Measurements from ENCODE around the gene ZCWPW1.
"Not testable (repeated sequence)": the region's sequence is repeated elsewhere in the genome, so short reads cannot be mapped to it uniquely, and the experiment has no call there.

The ZCWPW1 gene

GRCh38 chr7:100466653-100467605 is 38.4 kb upstream of the ZCWPW1 start:
- Histone ChIP-seq H3K36me3 (ENCODE audit: insufficient read depth, low read length) (peaks cover 5% of the 10 kb centered on the region), H3K4me3 (ENCODE audit: low read length) (no peak overlapping the region), H3K27me3 (ENCODE audit: insufficient read depth, low read length) (no peaks in the 10 kb centered on the region), H2AFZ (ENCODE audit: low read depth, low read length) (no peak overlapping the region), H3K4me1 (ENCODE audit: insufficient read depth, low read length) (no peaks in the 10 kb centered on the region), H3K9me3 (ENCODE audit: low read length) (no peaks in the 10 kb centered on the region)

- Histone ChIP-seq H3K4me3 (ENCODE audit: low read length) (no peak overlapping the region), H3K27me3 (ENCODE audit: insufficient read depth, low read length) (no peaks in the 10 kb centered on the region), H2AFZ (ENCODE audit: low read depth, low read length) (no peak overlapping the region), H3K9me3 (ENCODE audit: low read length) (no peaks in the 10 kb centered on the region), H3K4me1 (ENCODE audit: insufficient read depth, low read length) (no peaks in the 10 kb centered on the region), H3K36me3 (ENCODE audit: insufficient read depth, low read length) (peaks cover 2% of the 10 kb centered on the region)
Observed at GRCh38 chr7:100465702-100466311, 37.3 kb upstream of the ZCWPW1 start.

- H3K27me3 ChIP-seq (ENCODE audit: insufficient read depth, low read length) = no peaks in the 10 kb centered on the region
- H3K4me3 ChIP-seq (ENCODE audit: low read length) = no peak overlapping the region
- peaks cover 4% of the 10 kb centered on the region for H3K36me3 ChIP-seq (ENCODE audit: insufficient read depth, low read length)
- H3K9me3 ChIP-seq (ENCODE audit: low read length) = no peaks in the 10 kb centered on the region
- H3K4me1 ChIP-seq (ENCODE audit: insufficient read depth, low read length) = no peaks in the 10 kb centered on the region
- H2AFZ ChIP-seq (ENCODE audit: low read depth, low read length) = no peak overlapping the region
Observed at GRCh38 chr7:100465299-100465698, 36.8 kb upstream of the ZCWPW1 start.

- Histone ChIP-seq H3K4me1 (ENCODE audit: insufficient read depth, low read length) (no peaks in the 10 kb centered on the region), H2AFZ (ENCODE audit: low read depth, low read length) (no peak overlapping the region), H3K27me3 (ENCODE audit: insufficient read depth, low read length) (no peaks in the 10 kb centered on the region), H3K4me3 (ENCODE audit: low read length) (no peak overlapping the region), H3K36me3 (ENCODE audit: insufficient read depth, low read length) (peaks cover 4% of the 10 kb centered on the region), H3K9me3 (ENCODE audit: low read length) (no peaks in the 10 kb centered on the region)
Observed at GRCh38 chr7:100464791-100465190, 36.3 kb upstream of the ZCWPW1 start.

GRCh38 chr7:100464210-100464660 is 35.7 kb upstream of the ZCWPW1 start, which contains the start of gene SPACDR:
TSS of gene SPACDR (minus strand) at chr7:100464260. CDS start at chr7:100464025, 235 bp downstream.
- Histone ChIP-seq H3K27me3 (ENCODE audit: insufficient read depth, low read length) (no peaks in the 10 kb centered on the region), H3K4me3 (ENCODE audit: low read length) (no peak within 1 kb of the TSS), H3K4me1 (ENCODE audit: insufficient read depth, low read length) (no peaks in the 10 kb centered on the region), H3K36me3 (ENCODE audit: insufficient read depth, low read length) (peaks cover 4% of the 10 kb centered on the region), H3K9me3 (ENCODE audit: low read length) (no peaks in the 10 kb centered on the region), H2AFZ (ENCODE audit: low read depth, low read length) (no peak within 1 kb of the TSS)

GRCh38 chr7:100457033-100457432 is 28.5 kb upstream of the ZCWPW1 start:
- Histone ChIP-seq H3K4me3 (ENCODE audit: low read length) (no peak overlapping the region), H3K9me3 (ENCODE audit: low read length) (no peaks in the 10 kb centered on the region), H2AFZ (ENCODE audit: low read depth, low read length) (no peak overlapping the region), H3K4me1 (ENCODE audit: insufficient read depth, low read length) (no peaks in the 10 kb centered on the region), H3K36me3 (ENCODE audit: insufficient read depth, low read length) (peaks cover 2% of the 10 kb centered on the region), H3K27me3 (ENCODE audit: insufficient read depth, low read length) (no peaks in the 10 kb centered on the region)

- H3K4me3 ChIP-seq (ENCODE audit: low read length) = no peak overlapping the region
- no peaks in the 10 kb centered on the region for H3K9me3 ChIP-seq (ENCODE audit: low read length)
- H3K4me1 ChIP-seq (ENCODE audit: insufficient read depth, low read length) = no peaks in the 10 kb centered on the region
- peaks cover 2% of the 10 kb centered on the region for H3K36me3 ChIP-seq (ENCODE audit: insufficient read depth, low read length)
- no peaks in the 10 kb centered on the region for H3K27me3 ChIP-seq (ENCODE audit: insufficient read depth, low read length)
- H2AFZ ChIP-seq (ENCODE audit: low read depth, low read length) = no peak overlapping the region
Observed at GRCh38 chr7:100456562-100456961, 28.1 kb upstream of the ZCWPW1 start.

GRCh38 chr7:100455206-100455605 is 26.7 kb upstream of the ZCWPW1 start:
- H3K4me3 ChIP-seq (ENCODE audit: low read length) = no peak overlapping the region
- no peak overlapping the region for H2AFZ ChIP-seq (ENCODE audit: low read depth, low read length)
- no peaks in the 10 kb centered on the region for H3K36me3 ChIP-seq (ENCODE audit: insufficient read depth, low read length)
- H3K27me3 ChIP-seq (ENCODE audit: insufficient read depth, low read length) = no peaks in the 10 kb centered on the region
- H3K9me3 ChIP-seq (ENCODE audit: low read length) = no peaks in the 10 kb centered on the region
- no peaks in the 10 kb centered on the region for H3K4me1 ChIP-seq (ENCODE audit: insufficient read depth, low read length)

GRCh38 chr7:100453854-100454253 is 25.4 kb upstream of the ZCWPW1 start:
- H3K9me3 ChIP-seq (ENCODE audit: low read length); H3K4me3 ChIP-seq (ENCODE audit: low read length); H2AFZ ChIP-seq (ENCODE audit: low read depth, low read length); H3K27me3 ChIP-seq (ENCODE audit: insufficient read depth, low read length); H3K4me1 ChIP-seq (ENCODE audit: insufficient read depth, low read length); H3K36me3 ChIP-seq (ENCODE audit: insufficient read depth, low read length): not testable (repeated sequence)

GRCh38 chr7:100452513-100452912 is 24.0 kb upstream of the ZCWPW1 start:
- Histone ChIP-seq H3K4me3 (ENCODE audit: low read length) (no peak overlapping the region), H3K36me3 (ENCODE audit: insufficient read depth, low read length) (no peaks in the 10 kb centered on the region), H3K4me1 (ENCODE audit: insufficient read depth, low read length) (no peaks in the 10 kb centered on the region), H3K27me3 (ENCODE audit: insufficient read depth, low read length) (no peaks in the 10 kb centered on the region), H3K9me3 (ENCODE audit: low read length) (no peaks in the 10 kb centered on the region), H2AFZ (ENCODE audit: low read depth, low read length) (no peak overlapping the region)

GRCh38 chr7:100449190-100449795 is 20.8 kb upstream of the ZCWPW1 start:
- H3K9me3 ChIP-seq (ENCODE audit: low read length) = no peaks in the 10 kb centered on the region
- H3K4me1 ChIP-seq (ENCODE audit: insufficient read depth, low read length) = peaks cover 15% of the 10 kb centered on the region
- no peaks in the 10 kb centered on the region for H3K36me3 ChIP-seq (ENCODE audit: insufficient read depth, low read length)
- no peak overlapping the region for H3K4me3 ChIP-seq (ENCODE audit: low read length)
- H2AFZ ChIP-seq (ENCODE audit: low read depth, low read length) = no peak overlapping the region
- no peaks in the 10 kb centered on the region for H3K27me3 ChIP-seq (ENCODE audit: insufficient read depth, low read length)

- not testable (repeated sequence) for H3K36me3 ChIP-seq (ENCODE audit: insufficient read depth, low read length); H2AFZ ChIP-seq (ENCODE audit: low read depth, low read length); H3K27me3 ChIP-seq (ENCODE audit: insufficient read depth, low read length); H3K9me3 ChIP-seq (ENCODE audit: low read length); H3K4me3 ChIP-seq (ENCODE audit: low read length)
- peaks cover 18% of the 10 kb centered on the region for H3K4me1 ChIP-seq (ENCODE audit: insufficient read depth, low read length)
Observed at GRCh38 chr7:100447363-100447762, 18.9 kb upstream of the ZCWPW1 start.

GRCh38 chr7:100446040-100446439 is 17.5 kb upstream of the ZCWPW1 start:
- no peaks in the 10 kb centered on the region for H3K36me3 ChIP-seq (ENCODE audit: insufficient read depth, low read length)
- no peak overlapping the region for H2AFZ ChIP-seq (ENCODE audit: low read depth, low read length)
- no peaks in the 10 kb centered on the region for H3K9me3 ChIP-seq (ENCODE audit: low read length)
- no peak overlapping the region for H3K4me3 ChIP-seq (ENCODE audit: low read length)
- H3K27me3 ChIP-seq (ENCODE audit: insufficient read depth, low read length) = no peaks in the 10 kb centered on the region
- peaks cover 18% of the 10 kb centered on the region for H3K4me1 ChIP-seq (ENCODE audit: insufficient read depth, low read length)
